Keratinocyte (primary cell): ENCODE data around the gene IFI27L2. TPM values are rescaled to one million over a fixed set of nuclear protein-coding genes. Genes with fewer than 3 reads are reported as not detected.

Experiments used
- DNase-seq: peaks from one replicate; pipeline ENCODE4 v3.0.0-alpha.2; 2011; ENCODE audit warnings: low read depth, missing footprints, low spot score
- FAIRE-seq: peaks from 2 replicates; lab custom pipeline; 2011; peaks lifted over from hg19 to GRCh38; lab: Jason Lieb, UNC
- H2AFZ ChIP-seq: 2 replicates; pipeline ENCODE4 v1.6.0; 2012; ENCODE audit warnings: low read length, control low read depth, inconsistent platforms; ENCODE audit not compliant: control insufficient read depth
- H3K27ac ChIP-seq: 2 replicates; pipeline ENCODE4 v1.5.1; 2011; ENCODE audit warnings: low read length; ENCODE audit not compliant: control insufficient read depth, insufficient read depth
- H3K27me3 ChIP-seq: 3 replicates; pipeline ENCODE4 v1.6.0; 2011; ENCODE audit warnings: low read length; ENCODE audit not compliant: control insufficient read depth, insufficient read depth; ENCODE audit errors: extremely low read depth
- H3K36me3 ChIP-seq, 2 experiments: 2 replicates in 1 of 2; 3 replicates in 1 of 2; pipeline ENCODE4 v1.5.1; 2011; ENCODE audit warnings: low read length in 2 of 2, mild to moderate bottlenecking in 1 of 2; ENCODE audit not compliant: control insufficient read depth in 2 of 2, insufficient read depth in 2 of 2; ENCODE audit errors: extremely low read depth in 1 of 2
- H3K4me1 ChIP-seq: 3 replicates; pipeline ENCODE4 v1.5.1; 2011; ENCODE audit warnings: low read length; ENCODE audit not compliant: control insufficient read depth, insufficient read depth; ENCODE audit errors: extremely low read depth
- H3K4me2 ChIP-seq: 3 replicates; pipeline ENCODE4 v1.6.0; 2011; ENCODE audit warnings: low read depth, low read length; ENCODE audit not compliant: control insufficient read depth, insufficient read depth; ENCODE audit errors: extremely low read depth
- H3K4me3 ChIP-seq, 3 experiments: fragments of 200-600 bp in 1 of 3; sonication (generic) in 1 of 3; 2 replicates in 2 of 3; 3 replicates in 1 of 3; pipeline ENCODE4 v1.5.1; 2011 to 2016; ENCODE audit warnings: low read length in 3 of 3, mild to moderate bottlenecking in 3 of 3, control low read depth in 2 of 3, inconsistent platforms in 1 of 3, low read depth in 1 of 3, mixed read lengths in 1 of 3, mixed run types in 1 of 3, moderate library complexity in 1 of 3; ENCODE audit not compliant: control insufficient read depth in 2 of 3, insufficient read depth in 2 of 3; ENCODE audit errors: extremely low read depth in 1 of 3
- H3K79me2 ChIP-seq: 2 replicates; pipeline ENCODE4 v1.6.0; 2012; ENCODE audit warnings: low read length; ENCODE audit not compliant: control insufficient read depth, insufficient read depth
- H3K9ac ChIP-seq: 3 replicates; pipeline ENCODE4 v1.6.0; 2011; ENCODE audit warnings: low read length; ENCODE audit not compliant: control insufficient read depth, insufficient read depth; ENCODE audit errors: extremely low read depth
- H3K9me1 ChIP-seq: 3 replicates; pipeline ENCODE4 v1.6.0; 2011; ENCODE audit warnings: low read length; ENCODE audit not compliant: control insufficient read depth, insufficient read depth; ENCODE audit errors: extremely low read depth
- H3K9me3 ChIP-seq: 2 replicates; pipeline ENCODE4 v1.5.1; 2012; ENCODE audit warnings: low read depth, low read length; ENCODE audit not compliant: control insufficient read depth
- H4K20me1 ChIP-seq: 3 replicates; pipeline ENCODE4 v1.6.0; 2011; ENCODE audit warnings: low read length; ENCODE audit not compliant: control insufficient read depth, insufficient read depth; ENCODE audit errors: extremely low read depth
- CTCF ChIP-seq, 3 experiments: IDR thresholded peaks in 1 of 3; conservative IDR thresholded peaks in 1 of 3; optimal IDR thresholded peaks in 1 of 3; 2 replicates in 2 of 3; 3 replicates in 1 of 3; pipeline versions ENCODE3 to v1.5.1; 2011; ENCODE audit warnings: low read length in 3 of 3, mild to moderate bottlenecking in 3 of 3, moderate library complexity in 2 of 3, control low read depth in 1 of 3, inconsistent platforms in 1 of 3; ENCODE audit not compliant: insufficient read depth in 2 of 3; ENCODE audit errors: extremely low read depth in 1 of 3
- EZH2 ChIP-seq: IDR thresholded peaks from one replicate; pipeline ENCODE4 v1.6.1; 2012; ENCODE audit warnings: inconsistent platforms, mild to moderate bottlenecking, low read length, moderate library complexity
- dilution Hi-C: fragments of 300-500 bp; cut with MboI; formaldehyde crosslinking; loops from one replicate; pipeline ENCODE4 v1.7.0; 2020; ENCODE audit warnings: low sequenced_read_pairs; ENCODE audit not compliant: extremely low pct_ligation_motif_present
- polyA plus RNA-seq, 5 experiments: library from polyadenylated mRNA; depleted of rRNA in 3 of 5; stranded (reverse) in 3 of 5; stranded (forward) in 1 of 5; unstranded in 1 of 5; fragments of >200 nt; gene quantifications; 1 replicate in 1 of 5; 2 replicates in 3 of 5; 3 replicates in 1 of 5; pipeline versions ENCODE4 v1.2.1 to v1.2.3, GENCODE V29; 2011 to 2012; ENCODE audit warnings: missing spikeins in 2 of 5, low read depth in 1 of 5, low replicate concordance in 1 of 5

The IFI27L2 gene
- polyA plus RNA-seq, 1 donor (not counting 4 experiments of a cell fraction or from before 2014, with no cell fraction given), result 67.5 TPM

GRCh38 chr14:94142247-94142646 is 12.8 kb upstream of the IFI27L2 start:
- Histone ChIP-seq H3K9ac (no peak overlapping the region), H3K4me2 (no peak overlapping the region), H3K4me1 (no peaks in the 10 kb centered on the region), H3K27me3 (no peaks in the 10 kb centered on the region), H2AFZ (no peak overlapping the region), H3K9me3 (no peaks in the 10 kb centered on the region), H3K9me1 (no peaks in the 10 kb centered on the region), H3K36me3 (no peaks in the 10 kb centered on the region), H3K4me3 (no peak overlapping the region), H3K27ac (no peak overlapping the region), H4K20me1 (no peaks in the 10 kb centered on the region), H3K79me2 (no peaks in the 10 kb centered on the region)
- FAIRE-seq, result no peak
- no peak for TF ChIP-seq EZH2
- TF ChIP-seq CTCF (optimal IDR thresholded peaks at IDR 0.05 in 1 of 3, IDR thresholded peaks at IDR 0.05 in 1 of 3, conservative IDR thresholded peaks at IDR 0.05 in 1 of 3; ENCODE audit: extremely low read depth in 1 of 3, insufficient read depth in 2 of 3, low read length in 3 of 3), result no peak
- DNase-seq, result no peak
- dilution Hi-C loops, result no loop called here

- Histone ChIP-seq H3K4me3 (no peak overlapping the region), H2AFZ (no peak overlapping the region), H3K27ac (no peak overlapping the region), H3K79me2 (no peaks in the 10 kb centered on the region), H3K36me3 (no peaks in the 10 kb centered on the region), H3K9me3 (no peaks in the 10 kb centered on the region), H3K9ac (no peak overlapping the region), H4K20me1 (no peaks in the 10 kb centered on the region), H3K4me1 (no peaks in the 10 kb centered on the region), H3K27me3 (no peaks in the 10 kb centered on the region), H3K9me1 (no peaks in the 10 kb centered on the region), H3K4me2 (no peak overlapping the region)
- no peak for FAIRE-seq
- dilution Hi-C loops, result no loop called here
- TF ChIP-seq EZH2 (no peak), CTCF (optimal IDR thresholded peaks at IDR 0.05 in 1 of 3, IDR thresholded peaks at IDR 0.05 in 1 of 3, conservative IDR thresholded peaks at IDR 0.05 in 1 of 3; ENCODE audit: extremely low read depth in 1 of 3, insufficient read depth in 2 of 3, low read length in 3 of 3) (no peak)
- no peak for DNase-seq
These were observed 10.0 kb upstream of the IFI27L2 start for GRCh38 chr14:94139421-94139820.
